HUDEP-2 (cell line): ENCODE data around the gene VPS45.
A peak's percentile ranks its signal among the peaks of the same experiment; 100 is the strongest.
"Not testable (repeated sequence)": the region's sequence is repeated elsewhere in the genome, so short reads cannot be mapped to it uniquely, and the experiment has no call there.

Experiments
- DNase-seq, 76 experiments: peaks; one replicate each; lab custom pipeline; 2025; ENCODE audit not compliant: unreplicated experiment in 76 of 76; lab: John Stamatoyannopoulos, UW

Gene VPS45

GRCh38 chr1:150067184-150068108 lies at the start of gene VPS45:
Gene VPS45 (plus strand): TSS chr1:150067776. CDS start chr1:150067858, 82 bp downstream.
- DNase-seq: peak; percentile 15 to 92 (median 80)

- DNase-seq: no peak
Observed at GRCh38 chr1:150018165-150018564, 49.4 kb upstream of the VPS45 start.

- DNase-seq: no peak
Observed at GRCh38 chr1:150020711-150021110, 46.9 kb upstream of the VPS45 start.

DNA sequence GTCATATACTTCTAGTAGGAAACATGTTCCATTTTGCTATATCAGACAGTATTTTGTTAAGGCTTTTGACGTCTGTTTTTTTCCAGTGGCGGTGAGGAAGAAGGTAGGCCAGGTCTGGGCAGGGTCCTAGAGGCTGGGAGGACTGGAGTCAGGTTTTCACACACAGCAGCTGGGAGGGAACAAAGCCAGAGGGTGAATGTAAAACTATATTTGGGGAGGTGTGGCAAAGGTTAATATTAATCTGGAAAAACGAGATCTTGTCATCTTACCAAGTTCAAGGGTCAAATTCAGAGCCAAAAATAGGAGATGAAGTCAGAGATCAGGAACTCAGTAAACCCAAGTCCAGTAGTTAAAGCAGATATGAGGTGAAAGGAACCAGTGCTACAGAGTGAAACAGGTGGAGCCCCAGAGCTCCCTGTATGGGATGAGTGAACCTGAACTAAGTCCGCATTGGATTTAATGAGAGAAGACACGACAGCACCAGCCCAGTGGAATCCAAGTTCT lies 46.3 kb upstream of the VPS45 start:
- no peak for DNase-seq

- no peak for DNase-seq
Observed at GRCh38 chr1:150022357-150022756, 45.2 kb upstream of the VPS45 start.

DNA sequence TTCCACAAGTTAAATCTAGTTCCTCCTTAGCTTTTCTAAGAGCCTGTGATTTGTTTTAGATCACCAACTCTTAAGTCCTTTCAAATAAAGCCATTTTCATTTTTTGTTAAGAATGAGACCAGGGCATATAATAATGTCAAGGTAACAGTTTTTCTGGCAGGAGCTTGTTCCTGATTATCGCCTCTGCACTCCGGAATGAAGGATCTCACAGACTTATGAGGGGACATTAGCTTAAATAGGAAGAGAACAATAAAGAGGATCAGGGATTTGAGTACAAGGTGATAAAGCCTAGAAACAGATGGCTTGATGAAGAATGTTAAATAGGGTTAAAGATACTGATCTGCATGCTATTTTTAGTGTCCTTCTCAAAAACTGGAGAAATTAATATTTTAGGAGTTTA lies 43.4 kb upstream of the VPS45 start:
- no peak for DNase-seq

- DNase-seq: no peak
Observed at GRCh38 chr1:150028322-150028721, 39.3 kb upstream of the VPS45 start.

- no peak for DNase-seq
Observed at GRCh38 chr1:150034336-150034735, 33.2 kb upstream of the VPS45 start.

DNA sequence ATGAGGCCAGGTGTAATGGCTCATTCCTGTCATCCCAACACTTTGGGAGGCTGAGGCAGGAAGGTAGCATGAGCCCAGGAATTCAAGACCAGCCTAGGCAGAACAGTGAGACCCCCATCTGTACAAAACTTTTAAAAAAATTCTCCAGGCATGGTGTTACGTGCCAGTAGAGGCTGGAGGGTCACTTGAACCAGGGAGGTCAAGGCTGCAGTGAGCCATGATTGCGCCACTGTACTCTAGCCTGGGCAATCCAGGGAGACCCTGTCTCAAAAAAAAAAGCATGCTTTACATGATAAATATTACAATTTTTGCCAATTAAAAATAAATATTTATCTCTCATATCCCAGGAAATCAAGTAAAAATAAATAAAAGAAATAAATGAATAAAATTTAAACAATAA lies 17.6 kb upstream of the VPS45 start:
- DNase-seq: no peak

DNA sequence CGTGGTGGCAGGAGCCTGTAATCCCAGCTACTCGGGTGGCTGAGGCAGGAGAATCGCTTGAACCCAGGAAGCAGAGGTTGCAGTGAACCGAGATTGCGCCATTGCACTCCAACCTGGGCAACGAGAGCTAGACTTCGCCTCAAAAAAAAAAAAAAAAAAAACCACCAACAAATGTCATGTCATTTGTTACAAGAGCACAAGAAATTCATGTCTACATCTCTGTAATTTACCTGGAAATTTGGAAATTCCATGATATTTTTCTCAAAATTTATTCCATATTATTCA lies 16.5 kb upstream of the VPS45 start:
- no peak for DNase-seq

GRCh38 chr1:150051905-150052412 lies 15.6 kb upstream of the VPS45 start:
- not testable (repeated sequence) for DNase-seq

DNA sequence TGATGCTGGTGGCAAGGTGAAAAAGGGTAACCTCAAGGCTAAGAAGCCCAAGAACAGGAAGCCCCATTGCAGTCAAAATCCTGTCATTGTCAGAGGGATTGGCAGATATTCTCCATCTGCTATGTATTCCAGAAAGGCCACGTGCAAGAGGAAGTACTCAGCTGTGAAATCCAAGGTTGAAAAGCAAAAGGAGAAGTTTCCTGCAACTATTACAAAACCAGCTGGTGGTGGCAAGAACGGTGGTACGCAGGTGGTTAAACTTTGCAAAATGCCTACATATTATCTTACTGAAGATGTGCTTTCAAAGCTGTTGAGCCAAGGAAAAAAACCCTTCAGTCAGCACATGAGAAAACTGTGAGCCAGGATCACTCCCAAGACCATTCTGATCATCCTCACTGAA lies 13.7 kb upstream of the VPS45 start:
- no peak for DNase-seq

DNA sequence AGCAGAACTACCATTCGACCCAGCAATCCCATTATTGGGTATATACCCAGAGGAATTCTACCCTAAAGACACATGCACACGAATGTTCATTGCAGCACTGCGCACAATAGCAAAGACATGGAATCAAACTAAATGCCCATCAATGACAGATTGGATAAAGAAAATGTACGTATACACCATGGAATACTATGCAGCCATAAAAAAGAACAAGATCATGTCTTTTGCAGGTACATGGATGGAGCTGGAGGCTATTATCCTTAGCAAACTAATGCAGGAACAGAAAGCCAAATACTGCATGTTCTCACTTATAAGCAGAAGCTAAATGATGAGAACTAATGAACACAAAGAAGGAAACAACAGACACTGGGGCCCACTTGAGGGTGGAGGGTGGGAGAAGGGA lies 12.1 kb upstream of the VPS45 start:
- not testable (repeated sequence) for DNase-seq

DNA sequence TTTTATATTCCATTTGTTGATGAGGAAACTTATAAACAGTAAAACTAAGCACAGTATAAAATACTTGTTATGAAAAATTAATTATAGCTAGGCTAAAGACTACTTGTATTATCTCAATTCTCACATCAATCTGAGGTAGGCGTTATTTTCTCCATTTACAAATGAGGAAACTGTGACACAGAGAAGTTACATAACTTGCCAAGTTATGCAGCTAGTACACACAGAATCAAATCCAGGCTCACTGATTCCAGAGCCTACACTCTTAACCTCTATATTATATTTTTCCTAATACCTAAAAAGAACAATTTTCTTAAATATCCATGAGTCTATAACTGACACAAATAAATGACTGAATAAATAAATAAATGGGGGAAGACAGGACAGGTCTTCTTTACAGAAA lies 11.2 kb upstream of the VPS45 start:
- no peak for DNase-seq

DNA sequence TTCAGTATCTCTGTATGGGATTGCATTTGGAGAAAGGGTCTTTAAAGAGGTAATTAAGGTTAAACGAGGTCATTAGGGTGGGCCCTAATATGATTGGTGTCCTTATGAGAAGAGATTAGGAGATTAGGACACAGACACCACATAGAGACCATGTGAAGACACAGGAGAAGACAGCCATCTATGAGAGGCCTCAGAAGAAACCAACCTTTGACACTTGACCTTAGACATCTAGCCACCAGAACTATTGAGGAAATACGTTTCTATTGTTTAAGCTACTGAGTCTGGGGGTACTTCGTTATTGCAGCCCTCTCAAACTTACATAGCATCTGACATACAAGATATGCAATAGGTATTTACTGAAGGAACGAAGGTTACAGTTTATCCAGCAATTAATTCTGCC lies 7.3 kb upstream of the VPS45 start:
- DNase-seq: no peak

GRCh38 chr1:150061632-150062101 lies 5.9 kb upstream of the VPS45 start:
- DNase-seq: no peak

GRCh38 chr1:150062113-150062512 lies 5.5 kb upstream of the VPS45 start:
- DNase-seq: no peak

GRCh38 chr1:150065184-150065871 lies 2.2 kb upstream of the VPS45 start:
- no peak for DNase-seq

- no peak for DNase-seq
Observed at GRCh38 chr1:150066328-150066727, 1.2 kb upstream of the VPS45 start.

DNA sequence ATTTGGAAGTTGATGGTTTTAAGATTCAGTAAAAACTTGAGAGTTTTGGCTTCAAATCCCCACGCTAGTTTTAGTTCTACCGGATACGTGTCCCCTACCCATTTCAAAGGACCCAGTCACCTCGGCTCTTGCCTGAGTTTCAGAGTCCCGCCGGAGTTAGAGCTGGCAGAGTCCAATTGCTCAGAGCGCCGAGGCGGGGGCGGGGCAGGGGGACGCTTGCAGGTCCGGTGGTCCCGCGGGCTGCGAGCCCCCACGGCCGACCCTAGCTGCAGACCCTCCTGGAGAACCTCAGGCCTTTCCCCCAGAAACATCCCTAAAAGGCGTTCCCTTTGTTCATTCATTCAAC lies 765 bp upstream of the VPS45 start:
- peak in 25 of 76 experiments; percentile 9 to 61 (median 27) for DNase-seq

DNA sequence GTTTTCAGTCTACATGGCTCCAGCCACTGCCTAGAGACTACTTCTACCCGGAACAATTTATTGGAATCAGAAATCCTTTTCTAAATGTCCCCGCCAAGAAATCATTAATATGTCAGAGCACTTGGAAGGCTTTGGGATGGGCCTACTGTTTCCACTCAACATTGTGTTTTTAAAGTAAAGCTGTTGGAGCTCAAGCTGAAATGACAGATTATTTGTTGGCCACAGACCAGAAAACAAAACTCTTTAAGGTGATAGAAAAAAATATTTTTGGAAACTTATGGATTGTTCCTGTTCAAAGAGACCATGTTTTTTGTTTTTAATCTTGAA lies 496 bp downstream of the VPS45 start:
- peak in 1 of 76 experiments; percentile 6 for DNase-seq

- DNase-seq: no peak
Observed at GRCh38 chr1:150069923-150070322, 2.3 kb downstream of the VPS45 start.
